DMS 273 treated with DMSO at 0.1 percent for 48 hours (cell line): Measurements from ENCODE around the gene TMEM266.

Experiments used
- DNase-seq: peaks from one replicate; lab custom pipeline; 2025; lab: John Stamatoyannopoulos, UW

Gene TMEM266

DNA sequence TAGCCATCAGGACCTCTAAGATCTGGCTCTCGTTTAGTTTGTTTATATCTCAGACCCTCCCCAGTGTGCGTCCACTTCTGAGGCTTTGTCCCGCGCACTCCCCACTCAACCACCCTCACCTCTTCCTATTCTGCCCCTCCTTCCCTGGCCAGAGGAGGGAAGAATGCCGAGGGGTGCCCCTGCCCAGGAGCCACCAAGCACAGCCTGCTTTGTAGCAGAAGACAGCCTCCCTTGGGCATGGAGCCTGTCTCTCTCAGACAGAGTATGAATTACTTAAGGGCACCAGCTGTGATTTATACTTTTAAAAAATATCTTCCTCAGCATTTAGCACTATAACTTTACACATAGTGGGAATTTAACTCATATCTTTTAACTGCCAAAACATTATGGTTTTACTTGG lies 6.0 kb downstream of the TMEM266 start:
- DNase-seq = no peak

DNA sequence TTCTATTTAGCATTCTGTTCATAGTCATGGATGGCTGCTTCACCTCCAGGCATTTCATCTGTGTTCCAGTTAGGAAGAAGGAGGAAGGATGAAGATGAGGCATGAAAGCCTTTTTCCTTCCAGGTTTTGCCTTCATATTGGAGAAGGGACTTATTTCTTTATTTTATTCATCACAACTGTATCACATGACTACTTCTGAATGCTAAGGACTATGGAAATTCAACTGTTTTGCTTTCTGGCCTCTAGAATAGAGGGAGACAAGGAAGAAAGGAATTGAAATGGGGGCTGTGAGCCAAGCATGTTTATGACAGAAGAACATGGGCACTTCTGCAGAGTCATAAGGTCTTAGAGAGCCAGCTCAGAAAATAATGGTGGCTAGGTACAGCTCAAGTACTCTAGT lies 10.4 kb downstream of the TMEM266 start:
- no peak for DNase-seq

DNA sequence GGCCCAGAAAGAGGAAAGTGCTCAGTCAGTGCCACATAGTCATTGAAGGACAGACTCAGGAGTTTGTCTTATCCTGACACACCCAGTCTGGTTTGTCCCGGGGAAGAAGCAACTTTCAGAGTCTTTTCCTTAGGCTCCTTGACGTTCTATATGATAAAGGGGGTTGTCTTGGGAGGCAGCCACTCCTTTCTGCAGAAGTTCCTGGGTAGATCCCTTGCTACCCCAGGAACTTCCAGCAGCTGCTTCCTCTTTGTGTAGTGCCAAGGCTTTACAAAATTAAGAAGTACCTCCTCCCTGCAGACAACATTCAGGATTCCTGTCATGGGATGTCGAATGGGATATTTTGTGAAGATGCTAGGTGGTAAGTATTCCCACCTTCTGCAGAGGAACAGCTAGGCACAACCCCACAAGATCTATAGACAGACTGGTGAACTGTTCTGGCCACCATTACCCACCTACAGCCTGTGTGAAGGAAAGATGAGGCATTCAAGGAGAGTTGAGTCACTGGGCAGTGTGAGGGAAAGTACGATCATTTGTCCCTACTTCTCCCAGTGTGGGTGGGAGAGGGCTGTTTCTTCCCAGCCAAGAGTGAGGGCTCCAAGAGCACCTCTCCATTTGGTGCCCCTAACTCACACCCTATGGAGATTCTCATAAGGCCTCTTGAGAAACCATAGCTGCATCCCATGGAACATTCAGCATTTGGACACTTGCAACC lies 11.3 kb downstream of the TMEM266 start:
- no peak for DNase-seq

GRCh38 chr15:76071806-76072205 lies 12.0 kb downstream of the TMEM266 start:
- DNase-seq = no peak

DNA sequence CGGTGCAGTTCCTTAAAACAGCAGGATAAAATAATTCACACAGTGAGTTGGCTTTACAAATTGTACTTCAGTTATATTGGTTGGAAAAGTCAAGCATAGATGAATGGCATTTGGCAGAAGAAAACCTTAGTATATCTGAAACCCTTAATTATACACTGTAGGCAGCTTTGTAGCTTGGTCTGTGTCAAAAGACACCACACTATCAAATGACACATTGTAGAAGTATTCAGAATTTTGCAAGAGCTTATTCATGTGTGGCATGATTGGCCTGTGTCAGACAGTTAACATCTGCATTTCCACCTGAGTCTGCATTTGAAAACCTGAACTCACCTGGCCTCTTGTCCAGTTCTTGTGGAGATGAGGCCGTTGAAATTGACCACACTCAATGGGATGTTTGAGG lies 13.8 kb downstream of the TMEM266 start:
- DNase-seq = no peak

- DNase-seq = no peak
These were observed 15.3 kb downstream of the TMEM266 start for GRCh38 chr15:76075046-76075445.

GRCh38 chr15:76078285-76078877 lies 18.6 kb downstream of the TMEM266 start:
- no peak for DNase-seq

GRCh38 chr15:76084256-76084655 lies 24.5 kb downstream of the TMEM266 start:
- no peak for DNase-seq

GRCh38 chr15:76098685-76099084 lies 38.9 kb downstream of the TMEM266 start:
- no peak for DNase-seq

- DNase-seq = no peak
These were observed 39.6 kb downstream of the TMEM266 start for GRCh38 chr15:76099388-76099787.

GRCh38 chr15:76100361-76100760 lies 40.6 kb downstream of the TMEM266 start:
- DNase-seq = no peak

DNA sequence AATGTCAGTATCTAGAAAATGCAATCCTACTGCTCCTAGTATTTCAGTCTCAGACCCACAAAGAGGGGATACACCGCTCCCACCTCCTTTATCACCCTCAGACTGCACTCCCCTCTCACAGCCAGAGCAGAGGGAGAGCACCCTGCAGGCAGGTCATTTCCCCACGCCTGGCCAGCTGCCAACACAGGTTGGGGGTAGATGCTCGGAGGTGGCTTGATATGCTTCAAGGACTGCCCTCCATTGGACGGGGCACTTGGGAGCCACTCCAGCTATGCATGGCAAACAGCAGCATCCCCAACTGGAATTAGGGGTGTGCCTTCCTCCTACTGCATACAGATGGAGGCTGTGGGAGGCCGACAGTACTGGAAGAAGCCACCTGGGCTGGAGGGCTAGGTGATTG lies 41.9 kb downstream of the TMEM266 start:
- DNase-seq = no peak

GRCh38 chr15:76105391-76105790 lies 45.6 kb downstream of the TMEM266 start:
- no peak for DNase-seq

- no peak for DNase-seq
These were observed 46.1 kb downstream of the TMEM266 start for GRCh38 chr15:76105911-76106310.

GRCh38 chr15:76107169-76107568 lies 47.4 kb downstream of the TMEM266 start:
- DNase-seq = no peak

DNA sequence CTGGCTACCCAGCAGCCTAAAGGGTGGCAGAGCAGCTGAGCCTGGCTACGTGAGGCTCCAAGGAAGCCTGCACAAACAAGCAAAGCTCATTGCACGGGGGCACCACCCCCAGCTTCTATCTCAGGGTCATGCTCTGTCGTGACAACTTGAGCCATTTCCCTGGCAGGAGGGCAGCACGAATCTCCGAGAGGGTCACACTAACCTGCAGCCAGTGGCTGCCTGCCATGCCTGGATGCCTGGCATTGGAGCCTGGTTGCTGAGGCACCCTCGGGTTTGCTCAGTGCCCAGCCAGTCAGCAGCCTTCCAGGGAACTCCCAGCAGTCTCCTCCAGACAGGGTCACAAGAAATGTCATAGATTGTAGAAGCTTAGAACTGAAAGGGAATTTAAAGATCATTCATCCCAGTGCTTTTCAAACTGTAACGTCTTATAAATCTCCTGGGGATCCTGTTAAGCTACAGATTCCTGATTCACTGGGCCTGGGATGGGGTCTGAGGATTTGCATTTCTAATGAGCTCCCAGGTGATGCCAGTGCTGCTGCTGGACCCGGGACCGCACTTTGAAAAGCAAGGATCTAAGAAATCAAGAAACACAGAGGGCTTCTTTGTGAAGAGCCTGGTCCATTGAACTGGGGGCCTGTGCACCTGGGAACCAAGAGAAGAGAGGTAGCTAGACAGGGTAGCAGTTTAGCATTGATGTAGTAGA lies 48.4 kb downstream of the TMEM266 start:
- no peak for DNase-seq

DNA sequence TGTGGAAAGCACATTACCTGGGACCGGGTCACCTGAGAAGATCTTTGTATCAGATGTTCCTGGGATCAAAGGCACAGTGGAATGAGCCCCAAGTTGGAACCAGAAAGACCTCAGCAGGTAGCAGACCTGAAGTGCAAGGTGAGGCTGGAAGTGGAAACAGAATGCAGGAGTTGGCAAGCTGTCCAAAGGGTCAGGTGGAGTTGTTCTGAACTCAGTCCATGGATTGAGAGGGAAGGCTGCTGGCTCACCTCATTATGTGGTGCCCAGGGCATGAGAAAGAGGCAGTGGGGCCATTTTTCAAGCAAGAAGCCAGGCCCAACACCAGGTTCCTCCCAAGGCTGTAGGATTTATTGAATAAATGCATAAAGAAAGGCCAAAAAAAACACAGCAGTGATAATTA lies 49.3 kb downstream of the TMEM266 start:
- DNase-seq = no peak

DNA sequence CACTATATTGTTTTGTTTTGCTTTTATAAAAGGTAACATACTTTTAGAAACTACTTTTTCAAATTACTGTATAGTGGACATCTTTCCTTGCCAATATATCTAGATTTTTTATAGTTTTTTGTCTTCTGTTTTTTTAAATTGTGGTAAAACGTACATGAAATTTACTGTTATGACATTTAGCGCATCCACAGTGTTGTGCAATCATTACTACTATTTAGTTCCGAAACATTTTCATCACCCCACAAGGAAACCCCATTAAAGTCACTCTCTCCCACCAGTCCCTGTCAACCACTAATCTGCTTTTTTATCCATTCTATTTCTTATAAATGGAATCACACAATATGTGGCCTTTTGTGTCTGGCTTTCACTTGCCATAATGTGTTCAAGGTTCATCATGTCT lies 54.8 kb downstream of the TMEM266 start:
- no peak for DNase-seq

GRCh38 chr15:76116138-76116885 lies 56.5 kb downstream of the TMEM266 start:
- no peak for DNase-seq

DNA sequence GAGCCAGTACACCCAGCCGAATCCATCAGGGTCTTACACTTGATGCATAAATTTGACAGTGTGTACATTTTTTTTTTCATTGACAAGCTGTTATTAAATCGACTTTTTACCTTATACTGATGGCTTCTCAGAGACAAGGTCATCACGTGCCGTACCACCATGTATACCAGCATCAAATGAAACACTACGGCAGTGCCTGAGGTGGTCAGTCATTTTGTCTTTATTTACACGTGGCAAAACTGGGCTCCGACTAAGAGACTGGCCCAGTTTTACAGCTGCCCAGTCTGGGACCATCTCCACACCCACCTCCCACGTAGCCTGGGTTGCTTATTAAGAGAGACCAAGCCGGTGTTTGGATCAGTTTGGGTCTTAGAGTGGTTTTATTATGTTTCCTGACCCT lies 57.4 kb downstream of the TMEM266 start:
- no peak for DNase-seq

DNA sequence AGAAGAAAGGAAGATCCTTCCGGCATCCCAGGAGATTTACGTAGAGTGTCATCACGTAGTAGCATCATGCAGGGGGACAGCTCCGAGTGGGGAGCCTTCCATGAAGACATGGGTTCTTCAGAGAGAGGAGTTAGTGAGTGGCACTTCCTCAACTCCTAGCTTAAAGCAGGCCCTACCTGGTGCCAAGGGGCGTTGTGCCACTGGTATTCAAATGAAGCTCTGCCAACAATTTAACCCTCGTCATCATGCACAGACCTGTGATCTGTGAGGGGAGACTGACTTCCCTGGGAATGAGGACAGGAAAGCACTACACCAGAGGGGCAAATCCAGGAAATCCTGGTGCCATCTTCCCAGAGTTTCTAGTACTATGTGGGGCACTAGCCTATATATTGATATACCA lies 59.0 kb downstream of the TMEM266 start:
- no peak for DNase-seq

- no peak for DNase-seq
These were observed 63.2 kb downstream of the TMEM266 start for GRCh38 chr15:76123031-76123430.

GRCh38 chr15:76127169-76127568 lies 67.4 kb downstream of the TMEM266 start:
- no peak for DNase-seq
